ENCODE measurements around the gene DZIP1L. TPM values are rescaled to one million over a fixed set of nuclear protein-coding genes. Genes with fewer than 3 reads are reported as not detected.

The DZIP1L gene
- total RNA-seq (2022; extraction: Qiagen RNA extraction), result 8.0 to 12.5 TPM (median 11.0 TPM) in 5 replicates

GRCh38 chr3:138114988-138115971 is at the start of gene DZIP1L:
TSS of gene DZIP1L (minus strand) at chr3:138115608. CDS start at chr3:138103971, 11,637 bp downstream.

GRCh38 chr3:138132239-138132638 is 16.8 kb upstream of the DZIP1L start, which contains the start of gene A4GNT:
TSS of gene A4GNT (minus strand) at chr3:138132390. CDS start at chr3:138131256, 1,134 bp downstream.

Other genes starting within 250 kb of the DZIP1L start
- gene CLDN18, start 105.4 kb downstream of the DZIP1L start, total RNA-seq (2022; extraction: Qiagen RNA extraction), result not detected in 5 replicates
- gene A4GNT, start 16.8 kb upstream of the DZIP1L start, total RNA-seq (2022; extraction: Qiagen RNA extraction), result not detected in 5 replicates
- gene DBR1, start 59.3 kb upstream of the DZIP1L start, total RNA-seq (2022; extraction: Qiagen RNA extraction), result 11.7 to 13.7 TPM (median 13.2 TPM) in 5 replicates
- gene ARMC8, start 71.7 kb upstream of the DZIP1L start, total RNA-seq (2022; extraction: Qiagen RNA extraction), result 37.0 to 48.3 TPM (median 42.2 TPM) in 5 replicates
- gene NME9, start 214.2 kb upstream of the DZIP1L start, total RNA-seq (2022; extraction: Qiagen RNA extraction), result 0.14 TPM in 1 of 5 replicates, not detected in the others
- gene MRAS, start 233.0 kb upstream of the DZIP1L start, total RNA-seq (2022; extraction: Qiagen RNA extraction), result 7.8 to 11.0 TPM (median 9.5 TPM) in 5 replicates

Measured in A549 treated with dexamethasone at 1 μM for 4 hours (cell line).